Measurements from ENCODE around the gene SCG5. TPM values are rescaled to one million over a fixed set of nuclear protein-coding genes. Genes with fewer than 3 reads are reported as not detected.

Gene SCG5
- total and polyA plus RNA-seq, 10 of the 15 experiments (the other 5 are each of a cell fraction or from before 2014, with no cell fraction given), result 0.13 to 0.62 (median 0.48) TPM

- no peak for TF ChIP-seq BMI1 (IDR thresholded peaks at IDR 0.05; ENCODE audit: borderline replicate concordance)
These were observed 95.8 kb downstream of the SCG5 start (continued) for GRCh38 chr15:32737304-32737703.

DNA sequence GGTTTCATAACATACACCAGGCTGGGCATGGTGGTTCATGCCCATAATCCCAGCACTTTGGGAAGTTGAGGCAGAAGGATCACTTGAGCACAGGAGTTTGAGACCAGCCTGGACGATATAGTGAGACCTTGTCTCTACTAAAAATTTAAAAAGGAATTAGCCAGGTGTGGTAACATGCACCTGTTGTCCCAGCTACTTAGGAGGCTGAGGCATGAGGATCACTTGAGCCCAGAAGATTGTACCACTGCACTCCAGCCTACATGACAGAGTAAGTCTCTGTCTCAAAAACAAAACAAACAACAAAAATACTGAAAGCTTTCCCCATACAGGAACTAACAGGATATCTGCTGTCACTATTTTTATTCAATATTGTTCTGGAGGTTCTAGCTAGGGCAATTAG is 97.2 kb downstream of the SCG5 start:
- WGBS (ENCODE audit: insufficient coverage, insufficient replicate concordance, low lambda C conversion rate, missing lambda C conversion rate), result 23% methylated on average over 1 of the region's 1 CpG

More for the DNA sequence above, 97.2 kb downstream of the SCG5 start:
- Histone ChIP-seq H3K9ac (ENCODE audit: control insufficient read depth, insufficient read depth, low read length) (no peak overlapping the region), H3K27me3 (replicated peaks in 1 of 2; ENCODE audit: control insufficient read depth in 2 of 2, insufficient read depth in 2 of 2, low read length in 1 of 2) (peaks cover 0 to 1% of the 10 kb centered on the region in 2 experiments; a peak in 1 of 4 replicates), H3K79me2 (ENCODE audit: control insufficient read depth, insufficient read depth, low read length) (no peaks in the 10 kb centered on the region), H3K9me3 (replicated peaks; ENCODE audit: control insufficient read depth, insufficient read depth, low read length) (no peaks in the 10 kb centered on the region), H3K27ac (ENCODE audit: control insufficient read depth, insufficient read depth) (no peak overlapping the region), H3K4me2 (ENCODE audit: control insufficient read depth, insufficient read depth) (no peak overlapping the region), H3K4me1 (ENCODE audit: control insufficient read depth, insufficient read depth, low read length) (no peaks in the 10 kb centered on the region), H4K20me1 (ENCODE audit: control insufficient read depth, insufficient read depth) (no peaks in the 10 kb centered on the region), H2AFZ (ENCODE audit: control insufficient read depth, low read depth, low read length) (no peak overlapping the region), H3K36me3 (ENCODE audit: control insufficient read depth in 2 of 2, insufficient read depth in 2 of 2, low read length in 1 of 2) (no peaks in the 10 kb centered on the region), H3K4me3 (no peak overlapping the region)
- no TSS peak for BruUV-seq (replicated peaks)
- intact Hi-C loops (cut with micrococcal nuclease; ENCODE audit: unreplicated experiment), result no loop called here
- in situ Hi-C loops (cut with MboI), result no loop called here
- ChIA-PET CTCF (no interaction called here), RAD21 (ENCODE audit: unreplicated experiment) (no interaction called here), SMC1A (ENCODE audit: uncharacterized antibody, unreplicated experiment) (no interaction called here), POLR2A (no interaction called here)
- no peak for FAIRE-seq
- TF ChIP-seq ZSCAN29 (IDR thresholded peaks at IDR 0.05) (no peak), RUNX3 (IDR thresholded peaks at IDR 0.05; ENCODE audit: low read length) (no peak), PAX8 (IDR thresholded peaks at IDR 0.05) (no peak), YBX1 (IDR thresholded peaks at IDR 0.05) (no peak), E4F1 (IDR thresholded peaks at IDR 0.05; ENCODE audit: borderline replicate concordance, partially characterized antibody) (no peak), MLLT1 (IDR thresholded peaks at IDR 0.05) (no peak), HCFC1 (IDR thresholded peaks at IDR 0.05; ENCODE audit: low read length) (no peak), TBL1XR1 (IDR thresholded peaks at IDR 0.05; ENCODE audit: low read depth, low read length) (no peak), POLR2A (IDR thresholded peaks at IDR 0.05; ENCODE audit: low read depth, low read length) (no peak), YY1 (IDR thresholded peaks at IDR 0.05; ENCODE audit: low read depth, low read length) (no peak), ZNF622 (IDR thresholded peaks at IDR 0.05) (no peak)
- TF ChIP-seq, protein P1, sequence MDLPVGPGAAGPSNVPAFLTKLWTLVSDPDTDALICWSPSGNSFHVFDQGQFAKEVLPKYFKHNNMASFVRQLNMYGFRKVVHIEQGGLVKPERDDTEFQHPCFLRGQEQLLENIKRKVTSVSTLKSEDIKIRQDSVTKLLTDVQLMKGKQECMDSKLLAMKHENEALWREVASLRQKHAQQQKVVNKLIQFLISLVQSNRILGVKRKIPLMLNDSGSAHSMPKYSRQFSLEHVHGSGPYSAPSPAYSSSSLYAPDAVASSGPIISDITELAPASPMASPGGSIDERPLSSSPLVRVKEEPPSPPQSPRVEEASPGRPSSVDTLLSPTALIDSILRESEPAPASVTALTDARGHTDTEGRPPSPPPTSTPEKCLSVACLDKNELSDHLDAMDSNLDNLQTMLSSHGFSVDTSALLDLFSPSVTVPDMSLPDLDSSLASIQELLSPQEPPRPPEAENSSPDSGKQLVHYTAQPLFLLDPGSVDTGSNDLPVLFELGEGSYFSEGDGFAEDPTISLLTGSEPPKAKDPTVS (IDR thresholded peaks at IDR 0.05; ENCODE audit: low read depth, low read length), result no peak
- TF ChIP-seq, protein P2, sequence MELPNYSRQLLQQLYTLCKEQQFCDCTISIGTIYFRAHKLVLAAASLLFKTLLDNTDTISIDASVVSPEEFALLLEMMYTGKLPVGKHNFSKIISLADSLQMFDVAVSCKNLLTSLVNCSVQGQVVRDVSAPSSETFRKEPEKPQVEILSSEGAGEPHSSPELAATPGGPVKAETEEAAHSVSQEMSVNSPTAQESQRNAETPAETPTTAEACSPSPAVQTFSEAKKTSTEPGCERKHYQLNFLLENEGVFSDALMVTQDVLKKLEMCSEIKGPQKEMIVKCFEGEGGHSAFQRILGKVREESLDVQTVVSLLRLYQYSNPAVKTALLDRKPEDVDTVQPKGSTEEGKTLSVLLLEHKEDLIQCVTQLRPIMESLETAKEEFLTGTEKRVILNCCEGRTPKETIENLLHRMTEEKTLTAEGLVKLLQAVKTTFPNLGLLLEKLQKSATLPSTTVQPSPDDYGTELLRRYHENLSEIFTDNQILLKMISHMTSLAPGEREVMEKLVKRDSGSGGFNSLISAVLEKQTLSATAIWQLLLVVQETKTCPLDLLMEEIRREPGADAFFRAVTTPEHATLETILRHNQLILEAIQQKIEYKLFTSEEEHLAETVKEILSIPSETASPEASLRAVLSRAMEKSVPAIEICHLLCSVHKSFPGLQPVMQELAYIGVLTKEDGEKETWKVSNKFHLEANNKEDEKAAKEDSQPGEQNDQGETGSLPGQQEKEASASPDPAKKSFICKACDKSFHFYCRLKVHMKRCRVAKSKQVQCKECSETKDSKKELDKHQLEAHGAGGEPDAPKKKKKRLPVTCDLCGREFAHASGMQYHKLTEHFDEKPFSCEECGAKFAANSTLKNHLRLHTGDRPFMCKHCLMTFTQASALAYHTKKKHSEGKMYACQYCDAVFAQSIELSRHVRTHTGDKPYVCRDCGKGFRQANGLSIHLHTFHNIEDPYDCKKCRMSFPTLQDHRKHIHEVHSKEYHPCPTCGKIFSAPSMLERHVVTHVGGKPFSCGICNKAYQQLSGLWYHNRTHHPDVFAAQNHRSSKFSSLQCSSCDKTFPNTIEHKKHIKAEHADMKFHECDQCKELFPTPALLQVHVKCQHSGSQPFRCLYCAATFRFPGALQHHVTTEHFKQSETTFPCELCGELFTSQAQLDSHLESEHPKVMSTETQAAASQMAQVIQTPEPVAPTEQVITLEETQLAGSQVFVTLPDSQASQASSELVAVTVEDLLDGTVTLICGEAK (IDR thresholded peaks at IDR 0.05; ENCODE audit: borderline replicate concordance), result no peak
- DNase-seq (ENCODE audit: low read depth, low spot score), result no peak
- no peak for ATAC-seq
